GM12878 (cell line): ENCODE measurements around the gene HERPUD2. TPM values are rescaled to one million over a fixed set of nuclear protein-coding genes. Genes with fewer than 3 reads are reported as not detected.
A peak's percentile ranks its signal among the peaks of the same experiment; 100 is the strongest.

Experiments
- ATAC-seq: fragments of 200-7000 bp; cut with Tn5 transposase; 3 replicates; pipeline ENCODE4 v1.9.1; 2020; ENCODE audit warnings: mild to moderate bottlenecking, moderate library complexity
- BruUV-seq: library from RNA; stranded (reverse); fragments of 400-500 nt; replicated peaks from 2 replicates; lab custom pipeline; 2021; lab: Mats Ljungman, UMichigan
- CTCF ChIA-PET: fragments of 300-600 bp; sonication (Branson Sonifier 250); formaldehyde crosslinking; extraction: SDS; loops from one replicate; lab custom pipeline; 2021; ENCODE audit warnings: inconsistent platforms; lab: Yijun Ruan, JAX
- POLR2A ChIA-PET: fragments of 350-600 bp; formaldehyde crosslinking; extraction: SDS; loops from one replicate; lab custom pipeline; 2021; ENCODE audit warnings: inconsistent platforms; lab: Charles Lee
- RAD21 ChIA-PET: fragments of 300-600 bp; sonication (Branson Sonifier 250); formaldehyde crosslinking; loops from one replicate; lab custom pipeline; 2023; ENCODE audit warnings: antibody characterized with exemption; ENCODE audit not compliant: unreplicated experiment; lab: Charles Lee
- SMC1A ChIA-PET: fragments of 300-600 bp; sonication (Branson Sonifier 250); formaldehyde crosslinking; loops from one replicate; lab custom pipeline; 2023; ENCODE audit not compliant: unreplicated experiment, uncharacterized antibody; lab: Charles Lee
- DNase-seq: peaks from one replicate; pipeline ENCODE4 v3.0.0-alpha.2; 2011; ENCODE audit warnings: low read depth, low spot score
- FAIRE-seq: peaks from 3 replicates; lab custom pipeline; 2011; peaks lifted over from hg19 to GRCh38; lab: Jason Lieb, UNC
- H2AFZ ChIP-seq: 2 replicates; pipeline ENCODE4 v1.6.0; 2011; ENCODE audit warnings: low read depth, low read length, control low read depth; ENCODE audit not compliant: control insufficient read depth
- H3K27ac ChIP-seq: 2 replicates; pipeline ENCODE4 v1.5.1; 2011; ENCODE audit warnings: control low read depth; ENCODE audit not compliant: control insufficient read depth, insufficient read depth
- H3K27me3 ChIP-seq, 2 experiments: replicated peaks in 1 of 2; 2 replicates each; pipeline versions ENCODE4 v1.6.0 to v1.6.1; 2011; ENCODE audit warnings: low read length in 1 of 2; ENCODE audit not compliant: control insufficient read depth in 2 of 2, insufficient read depth in 2 of 2
- H3K36me3 ChIP-seq, 2 experiments: 2 replicates each; pipeline ENCODE4 v1.5.1; 2011; ENCODE audit warnings: low read length in 1 of 2; ENCODE audit not compliant: control insufficient read depth in 2 of 2, insufficient read depth in 2 of 2
- H3K4me1 ChIP-seq: 2 replicates; pipeline ENCODE4 v1.6.1; 2011; ENCODE audit warnings: mild to moderate bottlenecking, low read length, moderate library complexity, mixed read lengths; ENCODE audit not compliant: control insufficient read depth, insufficient read depth
- H3K4me2 ChIP-seq: 2 replicates; pipeline ENCODE4 v1.6.0; 2011; ENCODE audit warnings: control low read depth; ENCODE audit not compliant: control insufficient read depth, insufficient read depth
- H3K4me3 ChIP-seq: fragments of 200-600 bp; sonication (generic); 2 replicates; pipeline ENCODE4 v1.5.1; 2016
- H3K79me2 ChIP-seq: 2 replicates; pipeline ENCODE4 v1.6.0; 2011; ENCODE audit warnings: low read length; ENCODE audit not compliant: control insufficient read depth, insufficient read depth
- H3K9ac ChIP-seq: 2 replicates; pipeline ENCODE4 v1.8.0; 2011; ENCODE audit warnings: low read length, control low read depth, mixed read lengths; ENCODE audit not compliant: control insufficient read depth, insufficient read depth
- H3K9me3 ChIP-seq: replicated peaks from 3 replicates; pipeline ENCODE4 v1.5.1; 2011; ENCODE audit warnings: mild to moderate bottlenecking, low read length; ENCODE audit not compliant: control insufficient read depth, insufficient read depth
- H4K20me1 ChIP-seq: 2 replicates; pipeline ENCODE4 v1.6.0; 2011; ENCODE audit not compliant: control insufficient read depth, insufficient read depth
- CHD4 ChIP-seq: fragments of 200-600 bp; sonication (generic); IDR thresholded peaks from 2 replicates; pipeline ENCODE4 v1.6.1; 2016; ENCODE audit warnings: mild to moderate bottlenecking
- HDGF ChIP-seq: fragments of 450-650 bp; IDR thresholded peaks from 2 replicates; pipeline ENCODE4 v1.6.1; 2016; ENCODE audit warnings: antibody characterized with exemption
- NFIC ChIP-seq: IDR thresholded peaks from 2 replicates; pipeline ENCODE4 v1.6.1; 2012; ENCODE audit warnings: low read depth, mild to moderate bottlenecking, inconsistent platforms, low read length, moderate library complexity
- RAD21 ChIP-seq: IDR thresholded peaks from 2 replicates; pipeline ENCODE4 v1.6.1; 2011; ENCODE audit warnings: mild to moderate bottlenecking, low read depth, low read length, moderate library complexity; ENCODE audit not compliant: insufficient read depth
- SMC3 ChIP-seq: IDR thresholded peaks from 2 replicates; pipeline ENCODE4 v1.6.1; 2011; ENCODE audit warnings: low read length, improper control_type of control experiment, borderline replicate concordance
- ZNF274 ChIP-seq: IDR thresholded peaks from one replicate; pipeline ENCODE4 v1.8.0; 2011; ENCODE audit not compliant: insufficient read length, insufficient read depth
- WGBS: methylation state at CpG from one replicate; pipeline ENCODE4 v1.1.6; 2016; ENCODE audit warnings: low lambda C conversion rate; ENCODE audit not compliant: insufficient replicate concordance, insufficient coverage; ENCODE audit errors: missing lambda C conversion rate; 5-methylcytosine and 5-hydroxymethylcytosine counted together
- in situ Hi-C: fragments of 300-500 bp; cut with MboI; formaldehyde crosslinking; loops from 9 replicates; pipeline ENCODE4 v1.14.3; 2018; ENCODE audit warnings: mixed read lengths
- intact Hi-C: fragments of 100-400 bp; cut with micrococcal nuclease; formaldehyde crosslinking; loops from one replicate; pipeline ENCODE4 v1.14.2; 2022; ENCODE audit not compliant: unreplicated experiment
- polyA plus RNA-seq, 11 experiments: library from polyadenylated mRNA; depleted of rRNA in 4 of 11; unstranded in 6 of 11; stranded (reverse) in 5 of 11; fragments of >200 nt; fragmentation: Nextera tagmentation in 4 of 11; fragmentation: Illumina TruSeq in 1 of 11; extraction: Ambion mirVana in 4 of 11; extraction: Trizol in 1 of 11; gene quantifications; 1 replicate in 1 of 11; 2 replicates in 10 of 11; pipeline versions ENCODE4 v1.2.1 to v1.2.3, GENCODE V29; 2011 to 2016; ENCODE audit warnings: inconsistent platforms in 2 of 11, missing spikeins in 2 of 11, low read depth in 1 of 11
- total RNA-seq, 4 experiments: library from RNA; depleted of rRNA in 3 of 4; stranded (reverse); fragments of >200 nt in 3 of 4; fragmentation: Illumina TruSeq in 1 of 4; extraction: Trizol in 1 of 4; gene quantifications; 2 replicates each; pipeline versions ENCODE4 v1.2.1 to v1.2.3, GENCODE V29; 2013 to 2021
- TF ChIP-seq, protein P1 (sequence below): IDR thresholded peaks from 2 replicates; pipeline ENCODE4 v1.6.1; 2011; ENCODE audit warnings: low read depth, mild to moderate bottlenecking, low read length, moderate library complexity, borderline replicate concordance; ENCODE audit errors: extremely low read depth
- TF ChIP-seq, protein P2 (sequence below): IDR thresholded peaks from 2 replicates; pipeline ENCODE4 v1.6.1; 2012; ENCODE audit warnings: low read length, inconsistent platforms
- TF ChIP-seq, protein P3 (sequence below), 3 experiments: IDR thresholded peaks in 2 of 3; conservative IDR thresholded peaks in 1 of 3; 2 replicates each; pipeline ENCODE4 v1.5.1; 2011; ENCODE audit warnings: low read depth in 3 of 3, low read length in 3 of 3, mild to moderate bottlenecking in 3 of 3, control low read depth in 2 of 3, moderate library complexity in 2 of 3, inconsistent platforms in 1 of 3, mixed read lengths in 1 of 3; ENCODE audit not compliant: control insufficient read depth in 2 of 3, insufficient read depth in 1 of 3; ENCODE audit errors: extremely low read depth in 1 of 3
- TF ChIP-seq, protein P4 (sequence below): fragments of 450-650 bp; IDR thresholded peaks from 2 replicates; pipeline ENCODE4 v1.6.1; 2016; ENCODE audit warnings: mild to moderate bottlenecking

Gene HERPUD2
- total and polyA plus RNA-seq, 10 of the 15 experiments (the other 5 are each of a cell fraction or from before 2014, with no cell fraction given): 4.7 to 69.6 (median 13.9) TPM

DNA sequence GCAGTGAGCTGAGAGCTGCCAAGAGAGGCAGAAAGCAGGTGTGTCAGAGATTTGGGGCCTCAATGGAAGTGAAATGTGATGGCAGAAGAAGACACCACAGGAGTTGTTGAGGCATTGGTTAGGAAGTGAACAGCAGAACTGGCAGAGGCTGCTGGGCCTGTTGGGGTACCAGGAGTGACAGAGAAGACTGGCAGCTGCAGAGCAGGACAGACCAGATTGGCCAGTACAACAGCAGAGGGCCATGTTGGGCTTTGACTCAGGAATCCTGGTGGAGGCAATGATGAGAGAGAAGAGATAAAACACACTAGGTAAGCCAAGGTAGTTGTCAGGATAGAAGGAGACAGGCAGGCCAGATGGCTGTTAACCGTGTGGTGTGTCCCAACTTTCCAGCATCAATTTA is 19.9 kb upstream of the HERPUD2 start:
- BruUV-seq: no TSS peak
- in situ Hi-C loops (loop anchor here (5.0 kb wide), 1 partner anchor 192 kb away; no protein-coding TSS in a partner anchor), intact Hi-C loops (no loop called here)
- H3K27me3 ChIP-seq: no peaks in the 10 kb centered on the region
- no peak overlapping the region for H3K4me3 ChIP-seq
- H3K4me1 ChIP-seq: peaks cover 9% of the 10 kb centered on the region
- CTCF ChIA-PET: interaction anchor here (0.6 to 12.1 kb wide), 5 partner anchors 12 to 192 kb away, joined by 3 to 211 read pairs (median 3); no protein-coding TSS in a partner anchor
- no peaks in the 10 kb centered on the region for H3K9me3 ChIP-seq
- H3K36me3 ChIP-seq: no peaks in the 10 kb centered on the region
- SMC1A ChIA-PET: interaction anchor here (0.8 to 16.1 kb wide), 5 partner anchors 12 to 194 kb away, joined by 3 to 337 read pairs (median 155); partner anchors contain the start of gene HERPUD2
- TF ChIP-seq, protein P1, sequence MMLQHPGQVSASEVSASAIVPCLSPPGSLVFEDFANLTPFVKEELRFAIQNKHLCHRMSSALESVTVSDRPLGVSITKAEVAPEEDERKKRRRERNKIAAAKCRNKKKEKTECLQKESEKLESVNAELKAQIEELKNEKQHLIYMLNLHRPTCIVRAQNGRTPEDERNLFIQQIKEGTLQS: no peak
- TF ChIP-seq, protein P2, sequence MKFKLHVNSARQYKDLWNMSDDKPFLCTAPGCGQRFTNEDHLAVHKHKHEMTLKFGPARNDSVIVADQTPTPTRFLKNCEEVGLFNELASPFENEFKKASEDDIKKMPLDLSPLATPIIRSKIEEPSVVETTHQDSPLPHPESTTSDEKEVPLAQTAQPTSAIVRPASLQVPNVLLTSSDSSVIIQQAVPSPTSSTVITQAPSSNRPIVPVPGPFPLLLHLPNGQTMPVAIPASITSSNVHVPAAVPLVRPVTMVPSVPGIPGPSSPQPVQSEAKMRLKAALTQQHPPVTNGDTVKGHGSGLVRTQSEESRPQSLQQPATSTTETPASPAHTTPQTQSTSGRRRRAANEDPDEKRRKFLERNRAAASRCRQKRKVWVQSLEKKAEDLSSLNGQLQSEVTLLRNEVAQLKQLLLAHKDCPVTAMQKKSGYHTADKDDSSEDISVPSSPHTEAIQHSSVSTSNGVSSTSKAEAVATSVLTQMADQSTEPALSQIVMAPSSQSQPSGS: no peak
- TF ChIP-seq, protein P3, sequence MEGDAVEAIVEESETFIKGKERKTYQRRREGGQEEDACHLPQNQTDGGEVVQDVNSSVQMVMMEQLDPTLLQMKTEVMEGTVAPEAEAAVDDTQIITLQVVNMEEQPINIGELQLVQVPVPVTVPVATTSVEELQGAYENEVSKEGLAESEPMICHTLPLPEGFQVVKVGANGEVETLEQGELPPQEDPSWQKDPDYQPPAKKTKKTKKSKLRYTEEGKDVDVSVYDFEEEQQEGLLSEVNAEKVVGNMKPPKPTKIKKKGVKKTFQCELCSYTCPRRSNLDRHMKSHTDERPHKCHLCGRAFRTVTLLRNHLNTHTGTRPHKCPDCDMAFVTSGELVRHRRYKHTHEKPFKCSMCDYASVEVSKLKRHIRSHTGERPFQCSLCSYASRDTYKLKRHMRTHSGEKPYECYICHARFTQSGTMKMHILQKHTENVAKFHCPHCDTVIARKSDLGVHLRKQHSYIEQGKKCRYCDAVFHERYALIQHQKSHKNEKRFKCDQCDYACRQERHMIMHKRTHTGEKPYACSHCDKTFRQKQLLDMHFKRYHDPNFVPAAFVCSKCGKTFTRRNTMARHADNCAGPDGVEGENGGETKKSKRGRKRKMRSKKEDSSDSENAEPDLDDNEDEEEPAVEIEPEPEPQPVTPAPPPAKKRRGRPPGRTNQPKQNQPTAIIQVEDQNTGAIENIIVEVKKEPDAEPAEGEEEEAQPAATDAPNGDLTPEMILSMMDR (IDR thresholded peaks at IDR 0.05 in 2 of 3, conservative IDR thresholded peaks at IDR 0.05 in 1 of 3; ENCODE audit: control insufficient read depth in 2 of 3, extremely low read depth in 1 of 3, insufficient read depth in 1 of 3, low read depth in 3 of 3, low read length in 3 of 3): peak; percentile 3 to 47 (median 10); a peak in 2 of 6 replicates
- TF ChIP-seq ZNF274 (no peak), CHD4 (no peak), HDGF (0 out of 2 replicates have a peak, but pooled peaks have one; percentile 16), RAD21 (peak; percentile 49; the same call in 1 of the 2 replicates), SMC3 (peak; percentile 45; the same call in 1 of the 2 replicates), NFIC (no peak)
- TF ChIP-seq, protein P4, sequence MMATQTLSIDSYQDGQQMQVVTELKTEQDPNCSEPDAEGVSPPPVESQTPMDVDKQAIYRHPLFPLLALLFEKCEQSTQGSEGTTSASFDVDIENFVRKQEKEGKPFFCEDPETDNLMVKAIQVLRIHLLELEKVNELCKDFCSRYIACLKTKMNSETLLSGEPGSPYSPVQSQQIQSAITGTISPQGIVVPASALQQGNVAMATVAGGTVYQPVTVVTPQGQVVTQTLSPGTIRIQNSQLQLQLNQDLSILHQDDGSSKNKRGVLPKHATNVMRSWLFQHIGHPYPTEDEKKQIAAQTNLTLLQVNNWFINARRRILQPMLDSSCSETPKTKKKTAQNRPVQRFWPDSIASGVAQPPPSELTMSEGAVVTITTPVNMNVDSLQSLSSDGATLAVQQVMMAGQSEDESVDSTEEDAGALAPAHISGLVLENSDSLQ: peak; percentile 36; the same call in 1 of the 2 replicates
- no peak overlapping the region; the same call in none of the 2 replicates for H2AFZ ChIP-seq
- DNase-seq (no peak), ATAC-seq (peak; percentile 87), FAIRE-seq (no peak)
- RAD21 ChIA-PET: interaction anchor here (1.0 to 7.3 kb wide), 4 partner anchors 14 to 192 kb away, joined by 3 to 96 read pairs (median 4); no protein-coding TSS in a partner anchor
- no peaks in the 10 kb centered on the region for H3K79me2 ChIP-seq
- no peaks in the 10 kb centered on the region for H4K20me1 ChIP-seq
- no peak overlapping the region for H3K4me2 ChIP-seq
- no peak overlapping the region for H3K27ac ChIP-seq
- H3K9ac ChIP-seq: no peak overlapping the region
- POLR2A ChIA-PET: interaction anchor here (0.5 to 6.8 kb wide), 2 partner anchors 12 to 100 kb away, joined by 6 to 53 read pairs; no protein-coding TSS in a partner anchor
- WGBS: 100% methylated on average over 1 of the region's 1 CpG
